ENCODE results near the gene B9D1.

The B9D1 gene

GRCh38 chr17:19313066-19313745 lies 49.3 kb downstream of the B9D1 start:
- Histone ChIP-seq H3K79me2 (ENCODE audit: control insufficient read depth, low read length) (no peaks in the 10 kb centered on the region), H4K20me1 (ENCODE audit: control insufficient read depth, insufficient read depth, low read depth, low read length) (peaks cover 18% of the 10 kb centered on the region; the same call in 1 of the 2 replicates), H3K4me1 (ENCODE audit: control insufficient read depth, low read length) (peaks cover 20% of the 10 kb centered on the region), H3K4me3 (ENCODE audit: low read length) (no peak overlapping the region), H3K27me3 (ENCODE audit: control insufficient read depth, low read length) (peaks cover 83% of the 10 kb centered on the region), H3K27ac (ENCODE audit: low read depth, low read length) (no peak overlapping the region), H3F3A (ENCODE audit: control insufficient read depth, insufficient read depth) (0 out of 2 replicates have a peak, but pooled peaks cover 3% of the 10 kb centered on the region), H3K36me3 (ENCODE audit: control insufficient read depth, low read length) (no peaks in the 10 kb centered on the region), H3K4me2 (ENCODE audit: low read length) (no peak overlapping the region), H3K9me3 (ENCODE audit: control insufficient read depth, insufficient read depth, low read length) (no peaks in the 10 kb centered on the region), H3K9me2 (replicated peaks; ENCODE audit: control insufficient read depth, low read length) (no peaks in the 10 kb centered on the region)
- no peak for TF ChIP-seq EZH2phosphoT487 (IDR thresholded peaks at IDR 0.05; ENCODE audit: borderline replicate concordance, low read length)
- TF ChIP-seq, protein P1, sequence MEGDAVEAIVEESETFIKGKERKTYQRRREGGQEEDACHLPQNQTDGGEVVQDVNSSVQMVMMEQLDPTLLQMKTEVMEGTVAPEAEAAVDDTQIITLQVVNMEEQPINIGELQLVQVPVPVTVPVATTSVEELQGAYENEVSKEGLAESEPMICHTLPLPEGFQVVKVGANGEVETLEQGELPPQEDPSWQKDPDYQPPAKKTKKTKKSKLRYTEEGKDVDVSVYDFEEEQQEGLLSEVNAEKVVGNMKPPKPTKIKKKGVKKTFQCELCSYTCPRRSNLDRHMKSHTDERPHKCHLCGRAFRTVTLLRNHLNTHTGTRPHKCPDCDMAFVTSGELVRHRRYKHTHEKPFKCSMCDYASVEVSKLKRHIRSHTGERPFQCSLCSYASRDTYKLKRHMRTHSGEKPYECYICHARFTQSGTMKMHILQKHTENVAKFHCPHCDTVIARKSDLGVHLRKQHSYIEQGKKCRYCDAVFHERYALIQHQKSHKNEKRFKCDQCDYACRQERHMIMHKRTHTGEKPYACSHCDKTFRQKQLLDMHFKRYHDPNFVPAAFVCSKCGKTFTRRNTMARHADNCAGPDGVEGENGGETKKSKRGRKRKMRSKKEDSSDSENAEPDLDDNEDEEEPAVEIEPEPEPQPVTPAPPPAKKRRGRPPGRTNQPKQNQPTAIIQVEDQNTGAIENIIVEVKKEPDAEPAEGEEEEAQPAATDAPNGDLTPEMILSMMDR (IDR thresholded peaks at IDR 0.05; ENCODE audit: low read depth, low read length, poor library complexity, severe bottlenecking): no peak

DNA sequence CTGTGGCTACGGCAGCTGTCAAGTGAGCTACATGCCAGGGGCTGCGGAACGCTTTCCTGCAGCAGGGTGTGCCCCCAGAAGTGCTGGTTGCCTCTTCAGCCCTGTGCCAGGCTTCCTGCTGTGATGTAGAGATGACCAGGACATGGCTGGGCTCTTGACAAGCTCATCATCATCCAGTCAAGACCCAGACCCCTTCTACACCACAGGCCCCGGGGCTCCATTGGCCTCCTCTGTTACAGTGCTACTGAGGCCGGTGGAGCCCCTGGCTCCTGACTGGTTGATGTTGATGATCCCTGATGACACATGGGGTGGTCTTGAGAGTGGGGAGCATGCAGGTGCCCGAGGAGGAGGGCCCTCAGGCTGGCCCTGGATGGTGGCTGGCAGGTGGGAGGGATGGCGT lies 50.1 kb downstream of the B9D1 start:
- Histone ChIP-seq H3F3A (ENCODE audit: control insufficient read depth, insufficient read depth) (0 out of 2 replicates have a peak, but pooled peaks cover 3% of the 10 kb centered on the region), H3K4me1 (ENCODE audit: control insufficient read depth, low read length) (peaks cover 23% of the 10 kb centered on the region), H3K4me3 (ENCODE audit: low read length) (no peak overlapping the region), H3K4me2 (ENCODE audit: low read length) (no peak overlapping the region), H3K27me3 (ENCODE audit: control insufficient read depth, low read length) (peaks cover 85% of the 10 kb centered on the region), H3K9me2 (replicated peaks; ENCODE audit: control insufficient read depth, low read length) (no peaks in the 10 kb centered on the region), H3K27ac (ENCODE audit: low read depth, low read length) (no peak overlapping the region), H3K36me3 (ENCODE audit: control insufficient read depth, low read length) (no peaks in the 10 kb centered on the region), H3K9me3 (ENCODE audit: control insufficient read depth, insufficient read depth, low read length) (no peaks in the 10 kb centered on the region), H4K20me1 (ENCODE audit: control insufficient read depth, insufficient read depth, low read depth, low read length) (peaks cover 14% of the 10 kb centered on the region; the same call in 1 of the 2 replicates), H3K79me2 (ENCODE audit: control insufficient read depth, low read length) (no peaks in the 10 kb centered on the region)
- TF ChIP-seq, protein P1 (IDR thresholded peaks at IDR 0.05; ENCODE audit: low read depth, low read length, poor library complexity, severe bottlenecking): no peak
- no peak for TF ChIP-seq EZH2phosphoT487 (IDR thresholded peaks at IDR 0.05; ENCODE audit: borderline replicate concordance, low read length)

DNA sequence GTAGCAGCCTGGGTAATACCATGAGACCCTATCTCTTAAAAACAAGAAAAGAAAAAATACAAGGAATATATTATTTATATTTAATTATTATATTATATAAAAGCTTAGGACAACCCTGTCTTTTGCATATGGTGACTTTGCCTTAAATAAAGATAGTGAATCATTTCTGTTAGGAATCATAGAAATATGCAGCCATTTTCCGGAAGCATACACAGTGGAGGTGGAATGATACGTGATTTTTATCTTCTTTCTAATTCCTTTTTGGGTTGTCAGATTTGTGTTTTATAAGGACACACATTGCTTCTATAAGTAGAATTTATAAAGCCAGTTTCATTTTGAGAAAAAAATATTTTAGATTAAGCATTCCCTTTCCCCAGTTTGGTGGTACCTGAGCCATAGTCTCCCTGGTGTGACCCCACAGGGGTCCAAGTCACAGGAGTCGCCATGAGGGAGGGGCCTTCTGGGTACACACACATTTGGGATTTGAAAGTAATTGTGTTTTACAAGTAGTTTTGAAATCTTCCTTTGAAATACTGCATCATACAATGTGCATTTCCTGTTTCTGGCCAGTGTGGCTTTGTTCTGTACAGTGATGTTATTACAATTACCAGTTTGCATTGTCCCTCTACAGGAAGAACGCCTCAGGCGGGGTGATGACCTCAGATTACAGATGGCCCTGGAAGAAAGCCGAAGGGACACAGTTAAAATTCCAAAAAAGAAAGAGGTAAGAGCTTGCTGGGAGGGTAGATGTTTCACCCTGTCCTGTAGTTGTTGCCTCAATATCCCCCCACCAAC lies 50.9 kb downstream of the B9D1 start:
- Histone ChIP-seq H3K27me3 (ENCODE audit: control insufficient read depth, low read length) (peaks cover 82% of the 10 kb centered on the region), H3K4me2 (ENCODE audit: low read length) (no peak overlapping the region), H4K20me1 (ENCODE audit: control insufficient read depth, insufficient read depth, low read depth, low read length) (peaks cover 12% of the 10 kb centered on the region; the same call in 1 of the 2 replicates), H3K27ac (ENCODE audit: low read depth, low read length) (no peak overlapping the region), H3F3A (ENCODE audit: control insufficient read depth, insufficient read depth) (0 out of 2 replicates have a peak, but pooled peaks cover under 1% of the 10 kb centered on the region), H3K79me2 (ENCODE audit: control insufficient read depth, low read length) (no peaks in the 10 kb centered on the region), H3K4me1 (ENCODE audit: control insufficient read depth, low read length) (peaks cover 23% of the 10 kb centered on the region), H3K36me3 (ENCODE audit: control insufficient read depth, low read length) (no peaks in the 10 kb centered on the region), H3K9me2 (replicated peaks; ENCODE audit: control insufficient read depth, low read length) (no peaks in the 10 kb centered on the region), H3K9me3 (ENCODE audit: control insufficient read depth, insufficient read depth, low read length) (no peaks in the 10 kb centered on the region), H3K4me3 (ENCODE audit: low read length) (no peak overlapping the region)
- TF ChIP-seq, protein P1 (IDR thresholded peaks at IDR 0.05; ENCODE audit: low read depth, low read length, poor library complexity, severe bottlenecking): no peak
- TF ChIP-seq EZH2phosphoT487 (IDR thresholded peaks at IDR 0.05; ENCODE audit: borderline replicate concordance, low read length): no peak
